GM11168 (cell line): ENCODE measurements around the gene VWA8.
"Not testable (repeated sequence)": the region's sequence is repeated elsewhere in the genome, so short reads cannot be mapped to it uniquely, and the experiment has no call there.

Experiments used
- in situ Hi-C: fragments of 300-500 bp; cut with MboI; formaldehyde crosslinking; loops from one replicate; pipeline ENCODE4 v1.12.0; 2022; ENCODE audit warnings: low sequenced_read_pairs; ENCODE audit not compliant: unreplicated experiment

Gene VWA8

DNA sequence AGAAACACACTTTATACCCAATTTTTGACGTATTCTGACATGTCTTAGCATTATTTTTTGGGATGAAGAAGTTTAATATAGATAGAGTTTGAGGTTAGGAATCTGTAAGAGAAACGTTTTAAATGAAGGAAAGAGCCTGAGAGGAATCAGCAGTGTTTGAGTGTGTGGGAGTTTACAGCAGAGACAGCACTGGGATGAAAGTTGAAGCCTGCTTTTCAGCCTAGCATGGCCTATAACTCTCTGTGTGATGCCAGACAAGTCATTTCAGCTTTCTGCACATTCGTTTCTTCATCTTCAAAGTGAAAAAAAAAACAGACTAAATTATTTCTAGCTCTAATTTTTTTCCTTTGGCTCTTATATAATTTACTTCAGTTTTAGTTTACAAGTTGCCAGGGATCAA, 326.5 kb downstream of the VWA8 start:
- in situ Hi-C loops: no loop called here

DNA sequence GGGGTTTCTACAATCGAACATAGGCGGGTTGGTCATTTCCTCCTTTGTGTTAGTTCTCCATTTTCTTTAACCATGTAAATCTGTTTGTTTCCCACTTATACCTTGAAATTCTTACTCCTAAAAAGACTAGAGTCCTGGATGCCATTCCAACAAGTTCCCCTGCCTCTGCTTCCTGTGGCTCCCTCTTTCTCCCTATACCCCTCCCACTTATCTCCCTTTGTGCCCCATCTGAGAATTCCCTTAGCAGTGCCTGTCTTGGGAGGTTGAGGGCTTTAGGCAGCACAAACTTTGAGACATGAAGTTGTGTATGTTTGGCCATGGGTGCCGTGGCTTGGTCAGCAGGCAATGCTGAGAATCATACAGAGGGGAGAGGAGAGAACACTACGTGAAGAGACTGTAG, 327.1 kb downstream of the VWA8 start:
- in situ Hi-C loops: no loop called here

DNA sequence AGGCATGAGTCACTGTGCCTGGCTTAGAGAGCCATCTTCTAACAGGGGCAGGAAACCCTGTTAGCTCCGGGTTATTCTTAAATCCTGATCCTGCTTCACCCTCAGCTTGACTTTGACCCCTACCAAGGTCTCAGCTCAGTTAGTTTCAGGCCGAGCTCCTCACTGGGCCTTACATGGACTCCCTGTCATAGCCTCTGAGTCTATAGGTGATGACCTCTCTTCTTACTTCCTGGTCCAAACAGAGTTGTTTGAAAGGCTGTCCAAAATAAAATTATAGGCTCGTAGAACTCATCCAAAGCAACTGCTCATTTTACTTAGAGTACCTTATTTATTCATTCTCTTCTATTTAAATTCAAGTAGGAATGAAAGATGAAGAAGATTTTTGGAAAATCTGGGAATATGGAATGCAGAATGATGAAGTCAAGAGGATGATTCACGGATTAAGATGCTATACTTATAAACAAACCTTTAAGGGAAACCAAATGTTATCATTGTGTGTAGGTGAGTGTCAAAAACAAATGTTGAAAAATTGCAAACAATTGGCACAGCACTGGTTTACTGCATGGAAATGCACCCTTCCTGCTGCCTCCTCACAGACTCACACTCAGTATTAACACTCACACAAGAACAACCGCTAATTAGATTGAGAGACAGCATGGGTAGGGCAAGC, 329.5 kb downstream of the VWA8 start:
- in situ Hi-C loops: no loop called here

DNA sequence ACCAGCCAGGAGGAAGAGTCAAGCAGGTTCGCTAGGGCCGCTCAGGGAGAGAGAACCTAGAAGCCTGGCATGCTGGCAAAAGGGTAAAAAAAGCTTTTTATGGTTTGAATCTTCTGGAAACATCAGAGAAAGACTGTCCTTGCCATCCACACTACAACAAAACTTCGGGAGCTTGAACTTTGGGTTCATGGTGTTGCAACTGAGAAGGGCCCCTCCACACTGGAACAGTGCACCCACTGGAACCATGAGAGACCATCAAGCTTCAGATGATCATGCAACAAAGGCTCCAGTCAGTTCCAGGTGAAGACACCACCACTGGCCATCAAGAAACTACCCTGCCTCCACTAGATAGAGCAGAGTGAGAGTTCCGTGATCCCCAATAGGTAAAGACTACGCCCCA, 333.5 kb downstream of the VWA8 start:
- in situ Hi-C loops: no loop called here

DNA sequence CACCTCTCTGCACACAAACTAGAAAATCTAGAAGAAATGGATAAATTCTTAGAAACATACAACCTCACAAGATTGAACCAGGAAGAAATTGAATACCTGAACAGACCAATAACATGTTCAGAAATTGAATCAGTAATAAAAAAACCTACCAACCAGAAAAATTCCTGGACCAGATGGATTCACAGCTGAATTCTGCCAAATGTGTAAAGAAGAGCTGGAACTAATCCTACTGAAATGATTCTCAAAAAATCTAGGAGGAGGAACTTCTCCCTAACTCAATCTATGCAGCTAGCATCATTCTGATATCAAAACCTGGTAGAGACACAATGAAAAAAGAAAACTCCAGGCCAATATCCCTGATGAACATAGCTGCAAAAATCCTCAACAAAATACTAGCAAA, 336.9 kb downstream of the VWA8 start:
- in situ Hi-C loops: no loop called here

DNA sequence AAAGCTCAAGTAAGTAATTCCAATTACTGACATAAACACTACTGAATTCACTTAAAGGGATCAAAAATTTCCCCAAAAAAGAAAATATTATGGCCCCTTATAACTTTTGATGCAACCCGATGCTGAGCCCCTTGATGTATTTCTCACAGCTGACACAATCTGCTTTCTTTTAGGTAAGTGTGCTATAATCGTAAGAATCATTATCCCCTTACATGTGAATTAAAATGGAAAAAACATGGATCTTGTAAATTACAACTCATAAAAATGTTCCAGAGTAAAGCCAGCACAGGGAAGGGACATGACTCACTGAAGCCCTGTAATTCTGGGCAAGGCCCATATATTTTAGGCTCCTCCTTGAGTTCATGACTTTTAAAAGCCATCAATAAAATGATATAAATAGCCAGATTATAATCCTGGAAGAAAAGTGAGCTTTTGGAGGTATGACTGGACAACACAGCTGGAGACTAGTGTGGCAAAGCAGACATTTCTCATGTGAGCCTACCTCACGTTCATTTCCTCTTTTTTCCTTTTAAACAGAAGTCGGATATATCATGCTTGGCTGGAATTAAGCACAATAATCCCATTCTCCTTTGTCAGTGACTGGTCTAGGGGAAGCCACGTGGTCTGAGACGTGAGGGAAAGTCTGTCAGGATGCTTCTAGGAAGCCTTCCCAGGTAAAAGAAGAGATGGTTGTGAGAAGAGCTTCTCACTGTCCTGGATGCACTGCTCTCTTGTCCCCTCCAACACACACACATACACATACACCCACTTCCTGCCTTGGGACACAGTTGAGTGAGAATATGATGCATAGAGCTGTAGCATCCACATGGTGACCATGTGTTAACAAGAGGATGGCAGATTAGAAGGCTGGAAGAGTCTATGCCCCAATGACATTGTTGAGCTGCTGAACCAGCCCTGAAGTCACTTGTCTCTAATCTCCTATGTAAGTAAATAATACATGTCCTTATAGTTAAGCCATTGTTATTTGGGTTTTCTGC, 338.2 kb downstream of the VWA8 start:
- in situ Hi-C loops: no loop called here

DNA sequence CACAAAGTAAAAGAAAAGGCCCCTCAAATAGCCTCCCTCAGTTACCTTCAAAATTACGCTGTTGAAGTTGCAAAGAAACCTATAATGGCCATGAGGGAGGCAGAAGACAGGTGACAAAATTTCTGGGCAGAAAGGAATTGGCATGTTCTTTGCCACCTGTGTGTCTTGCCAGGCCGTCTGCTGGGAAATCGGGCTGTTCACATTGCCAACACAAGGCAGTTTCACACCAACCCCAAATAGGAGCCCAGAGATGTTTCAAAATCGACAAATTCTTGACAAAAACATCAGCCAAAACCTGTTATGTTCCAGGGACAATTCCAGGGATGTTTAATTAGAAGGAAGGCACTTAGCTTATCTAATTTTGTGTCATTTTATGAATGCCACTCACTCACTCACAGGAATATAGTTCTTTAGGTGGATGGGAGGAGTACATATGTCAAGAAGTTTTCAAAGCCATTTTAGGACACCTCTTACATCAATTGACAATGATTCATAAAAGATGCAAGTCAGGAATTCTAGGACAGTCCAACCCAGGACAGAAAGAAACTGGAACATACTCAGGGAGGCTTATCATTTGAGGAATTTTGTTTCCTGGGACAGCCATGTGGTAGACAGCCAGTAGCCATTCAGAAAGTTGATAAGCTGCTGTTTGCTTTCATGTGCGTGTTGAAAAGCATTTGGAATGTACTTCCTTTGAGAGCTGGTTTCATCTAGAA, 339.0 kb downstream of the VWA8 start:
- in situ Hi-C loops: no loop called here

DNA sequence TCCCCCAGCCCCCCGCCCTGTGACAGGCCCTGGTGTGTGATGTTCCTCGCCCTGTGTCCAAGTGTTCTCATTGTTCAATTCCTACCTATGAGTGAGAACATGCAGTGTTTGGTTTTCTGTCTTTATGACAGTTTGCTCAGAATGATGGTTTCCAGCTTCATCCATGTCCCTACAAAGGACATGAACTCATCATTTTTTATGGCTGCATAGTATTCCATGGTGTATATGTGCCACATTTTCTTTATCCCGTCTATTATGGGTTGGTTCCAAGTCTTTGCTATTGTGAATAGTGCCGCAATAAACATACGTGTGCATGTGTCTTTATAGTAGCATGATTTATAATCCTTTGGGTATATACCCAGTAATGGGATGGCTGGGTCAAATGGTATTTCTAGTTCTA, 343.3 kb downstream of the VWA8 start:
- in situ Hi-C loops: not testable (repeated sequence)

DNA sequence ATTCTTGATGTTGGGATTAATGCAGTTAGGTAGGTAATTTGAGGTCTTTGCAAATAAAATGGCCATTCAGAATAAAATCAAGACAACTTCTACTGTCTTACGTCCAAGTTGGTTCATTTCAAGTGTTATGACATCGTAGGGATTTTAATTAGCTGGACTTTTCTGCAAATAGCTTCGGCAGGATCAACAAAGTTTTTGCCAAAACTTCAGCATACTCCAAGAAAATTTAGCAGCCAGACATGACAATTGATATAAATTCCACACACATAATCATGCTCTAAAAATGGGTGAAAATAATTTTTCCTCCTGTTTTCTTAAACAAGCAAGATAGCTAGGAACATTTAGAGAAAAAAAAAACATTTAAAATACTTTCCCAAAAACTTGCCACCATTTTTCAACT, 344.8 kb downstream of the VWA8 start:
- in situ Hi-C loops: no loop called here

DNA sequence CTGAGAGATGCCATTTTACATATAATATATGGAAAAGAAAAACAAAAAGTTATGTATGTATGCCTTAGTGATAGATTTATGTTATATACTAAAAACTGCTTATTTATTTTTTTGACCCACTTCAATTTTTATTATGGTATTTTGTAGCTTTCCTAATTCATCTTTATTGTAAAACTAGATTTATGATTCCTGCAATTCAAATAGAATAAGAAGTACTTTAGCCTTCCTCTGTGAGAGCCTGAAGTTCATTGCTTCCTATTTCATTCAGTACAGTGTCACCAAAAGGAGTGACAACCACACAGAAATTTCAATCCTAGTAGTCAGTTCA, 345.4 kb downstream of the VWA8 start:
- in situ Hi-C loops: no loop called here

DNA sequence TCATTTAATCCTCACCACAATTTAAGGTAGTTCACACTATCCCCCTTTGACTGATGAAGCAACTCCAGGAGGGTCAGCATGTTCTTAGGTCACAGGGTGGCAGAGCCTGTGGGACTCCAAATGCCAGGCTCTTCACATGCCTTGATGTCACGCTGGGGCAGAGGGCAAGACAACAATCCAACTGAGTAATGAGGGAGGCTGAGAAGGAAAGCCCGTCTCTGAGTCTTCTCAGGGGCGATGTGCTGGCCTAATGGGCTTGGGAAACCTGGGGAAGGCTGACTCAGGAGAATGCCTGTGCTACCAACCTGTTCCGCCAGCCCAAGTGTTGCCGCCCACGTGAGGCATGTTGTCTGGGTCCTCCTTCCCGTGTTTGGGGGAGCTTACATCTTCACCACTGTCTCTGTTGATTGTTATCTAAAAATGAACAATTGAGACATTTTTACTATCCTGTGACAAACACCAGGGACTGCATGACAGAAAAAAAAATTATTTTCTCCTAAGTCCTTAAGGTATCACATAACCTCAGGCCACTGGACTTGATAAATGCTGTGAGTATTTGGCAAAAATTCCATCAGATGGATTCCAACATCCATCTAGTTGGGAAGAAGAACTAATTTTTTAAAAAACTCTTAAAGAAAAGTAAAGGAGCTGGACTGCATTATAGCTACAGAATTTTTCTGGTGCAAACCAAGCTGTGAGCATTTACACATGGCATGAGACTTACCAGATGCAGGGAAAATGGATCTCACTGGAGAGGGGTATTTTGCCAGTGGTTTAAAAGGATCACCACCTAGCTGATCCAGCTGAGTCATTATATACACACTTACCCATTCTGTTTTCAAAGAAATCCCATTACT, 346.0 kb downstream of the VWA8 start:
- in situ Hi-C loops: no loop called here

DNA sequence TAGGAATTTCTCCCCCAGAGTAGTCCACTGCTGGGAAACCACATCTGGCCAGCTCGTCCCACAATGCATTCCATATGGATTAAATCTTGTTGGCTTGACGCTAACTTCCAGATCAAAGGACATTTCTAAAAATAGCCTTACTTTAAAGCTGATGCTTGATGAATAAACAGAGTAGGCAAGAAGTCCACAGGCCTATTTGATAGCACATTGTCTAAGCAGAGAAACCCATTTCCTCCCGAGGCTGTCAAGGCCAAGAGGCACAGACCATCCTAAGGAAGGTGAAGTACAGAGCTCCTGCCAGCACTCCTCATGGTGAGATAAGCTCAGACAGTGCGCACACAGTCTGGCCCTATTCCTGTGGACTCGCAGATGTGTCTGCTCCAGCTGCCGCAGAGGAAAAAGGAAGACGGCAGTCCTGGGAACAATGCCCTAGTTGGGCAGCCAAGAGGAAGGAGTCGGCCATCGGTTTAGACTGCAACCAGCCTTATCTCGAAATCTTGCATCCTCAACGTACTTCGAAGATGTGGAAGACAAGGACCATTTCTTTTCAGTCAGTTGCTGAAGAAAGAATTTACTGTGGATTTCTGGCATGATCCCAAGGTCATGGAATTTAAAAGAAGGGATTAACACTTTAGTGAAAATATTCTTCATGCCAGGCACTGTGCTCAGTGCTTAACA, 346.8 kb downstream of the VWA8 start:
- in situ Hi-C loops: no loop called here

DNA sequence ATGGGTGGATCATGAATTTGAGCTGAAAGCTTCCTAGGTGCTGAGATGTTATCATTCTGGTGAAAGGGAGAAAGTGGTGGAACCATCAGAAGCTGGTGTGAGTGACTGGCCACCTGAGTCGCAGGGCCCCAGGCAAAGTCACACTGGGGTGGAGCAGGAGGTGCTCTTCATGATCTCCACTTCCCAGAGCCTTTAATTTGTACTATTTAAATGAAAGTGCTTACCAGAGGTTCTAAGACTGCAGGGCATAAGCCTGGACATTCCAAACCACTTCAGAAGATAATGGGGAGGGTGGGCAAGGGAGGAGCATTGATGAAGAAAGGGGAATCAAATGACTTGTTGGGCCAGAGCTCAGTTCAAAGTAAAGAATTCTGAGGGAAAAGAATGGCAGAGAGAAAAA, 347.4 kb downstream of the VWA8 start:
- in situ Hi-C loops: no loop called here

DNA sequence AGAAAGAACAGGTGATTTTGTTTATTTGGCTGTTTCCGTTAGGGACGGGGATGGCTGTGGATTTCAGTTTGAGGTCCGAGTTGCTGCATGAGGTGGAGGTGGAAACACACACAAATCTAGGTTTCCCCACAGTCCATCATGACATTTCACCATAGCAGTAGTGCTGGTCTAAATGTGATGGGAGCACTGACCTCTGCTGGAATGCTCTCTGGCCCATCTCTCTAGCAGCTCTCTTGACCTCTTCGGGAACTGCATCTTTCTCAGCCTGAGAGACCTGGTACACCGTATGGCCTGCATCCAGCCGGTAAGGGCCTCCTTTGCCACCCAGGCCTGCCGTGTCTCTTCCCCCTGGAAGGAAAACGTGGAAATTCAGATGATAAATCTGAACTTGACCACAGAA, 349.5 kb downstream of the VWA8 start:
- in situ Hi-C loops: no loop called here

DNA sequence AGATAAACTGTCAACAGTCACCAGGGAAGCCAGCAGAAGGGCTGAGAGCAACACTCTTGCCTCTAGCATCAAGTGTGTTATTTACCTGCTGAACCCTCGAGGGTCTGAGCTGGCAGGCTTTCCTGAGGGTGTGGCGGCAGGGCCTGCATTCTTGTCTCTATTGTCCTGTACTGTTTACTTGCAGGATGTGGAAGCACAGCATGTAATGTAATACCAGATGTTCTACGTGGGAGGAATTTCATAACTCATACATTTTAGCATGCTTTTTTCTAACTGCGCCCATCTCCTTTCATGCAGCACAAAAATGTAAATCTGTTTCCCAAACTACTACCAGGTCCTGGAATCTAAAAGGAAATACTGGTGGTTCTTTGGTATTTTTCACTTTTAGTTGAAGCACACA, 350.5 kb downstream of the VWA8 start:
- in situ Hi-C loops: no loop called here

DNA sequence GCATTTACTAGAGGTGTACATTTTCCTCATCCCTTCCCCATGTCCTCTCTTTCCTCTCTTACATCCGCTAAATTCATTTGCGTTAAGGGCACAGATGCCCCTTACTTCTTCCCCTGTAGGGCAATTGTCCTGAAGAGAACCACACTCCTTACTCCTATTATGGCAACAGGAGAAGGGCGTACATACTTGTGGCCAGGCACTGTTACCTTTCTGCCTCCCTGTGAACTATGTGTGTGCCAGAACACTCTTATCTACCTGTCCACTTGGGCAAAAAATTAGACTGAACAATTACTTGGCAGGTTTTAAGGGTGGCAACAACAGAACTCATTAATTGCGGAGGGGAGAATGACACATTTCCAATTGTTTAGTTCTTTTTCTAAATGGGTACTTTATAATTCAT, 351.1 kb downstream of the VWA8 start:
- in situ Hi-C loops: no loop called here

DNA sequence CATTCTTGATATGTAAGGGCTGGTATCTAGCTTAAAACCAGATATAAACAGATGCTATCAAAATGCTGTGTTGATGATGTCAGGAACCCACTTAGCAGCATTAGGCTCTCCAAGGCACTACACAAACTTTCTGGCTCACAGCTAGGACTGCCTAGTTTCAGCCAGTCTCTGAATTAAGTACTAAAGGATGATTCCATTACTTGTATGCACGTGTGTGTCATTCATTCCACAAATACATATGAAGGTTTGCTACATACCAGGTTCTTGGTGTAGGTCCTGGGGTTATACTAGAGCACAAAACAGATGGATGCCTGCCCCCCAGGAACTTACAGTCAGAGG, 352.1 kb downstream of the VWA8 start:
- in situ Hi-C loops: no loop called here

DNA sequence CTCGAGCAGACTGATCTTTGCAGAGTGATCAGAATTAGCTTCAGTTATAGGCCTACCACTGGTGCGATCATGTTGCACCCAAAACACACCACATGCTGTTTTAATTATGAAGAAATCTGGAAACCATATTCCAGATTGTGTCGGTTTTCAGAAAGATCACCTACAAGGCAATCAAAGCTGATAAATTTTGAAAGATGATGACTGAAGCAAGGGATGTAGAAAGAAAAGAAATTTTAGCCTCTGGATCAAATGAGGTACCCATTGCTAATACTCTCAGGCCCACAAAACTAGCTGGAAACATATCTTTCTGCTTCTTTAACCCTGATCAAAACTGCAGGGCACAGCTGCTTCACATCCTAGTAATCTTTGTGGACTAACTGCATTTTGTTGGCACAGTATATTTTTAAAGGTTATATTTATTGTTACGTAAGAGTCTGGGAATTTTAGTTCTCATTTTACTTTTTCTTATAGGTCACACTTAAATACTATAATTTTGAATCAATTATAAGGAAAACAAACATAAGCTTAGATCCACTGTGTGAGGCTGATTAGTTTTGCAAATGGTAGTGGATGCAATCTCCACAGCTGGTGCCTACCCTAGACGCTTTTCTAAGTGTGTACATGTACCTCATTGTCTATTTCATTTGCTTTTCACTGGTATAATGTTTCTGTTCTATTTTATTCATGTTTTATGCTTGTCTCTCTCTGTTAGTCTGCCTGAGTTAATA, 352.6 kb downstream of the VWA8 start:
- in situ Hi-C loops: no loop called here

DNA sequence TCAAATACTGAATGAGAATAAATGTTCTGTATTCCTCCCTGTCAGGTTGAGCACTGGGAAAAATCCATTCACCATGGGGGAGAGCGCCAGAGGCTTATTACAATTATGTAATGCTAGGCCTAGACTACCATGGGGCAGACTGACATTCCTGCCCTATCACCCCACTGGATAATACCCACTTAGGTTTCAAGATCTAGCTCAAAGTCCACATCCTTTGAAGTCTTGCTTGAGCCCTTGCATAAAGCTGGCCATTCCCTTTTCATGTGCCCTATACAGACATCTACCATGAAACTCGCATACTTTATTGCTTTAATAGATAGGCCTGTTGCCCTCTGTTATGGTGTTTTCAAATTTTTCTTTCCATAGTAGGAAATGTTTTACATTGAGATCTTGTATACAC, 354.3 kb downstream of the VWA8 start:
- in situ Hi-C loops: no loop called here
